SH-SY5Y (cell line): ENCODE data around the gene ACOT11.

ENCODE experiments used
- GATA2 ChIP-seq: IDR thresholded peaks from 2 replicates; pipeline ENCODE4 v1.6.1; 2011; ENCODE audit warnings: mild to moderate bottlenecking, low read depth, low read length
- GATA3 ChIP-seq: IDR thresholded peaks from 2 replicates; pipeline ENCODE4 v1.6.1; 2011; ENCODE audit warnings: low read depth, mild to moderate bottlenecking, low read length, moderate library complexity

GRCh38 chr1:54649130-54649898, 101.3 kb downstream of the ACOT11 start:
- TF ChIP-seq GATA2 (no peak), GATA3 (no peak)
